KMS-11 (cell line): ENCODE data around the gene ADGRF1.
"Not testable (repeated sequence)": the region's sequence is repeated elsewhere in the genome, so short reads cannot be mapped to it uniquely, and the experiment has no call there.

Experiments
- H2AFZ ChIP-seq: fragments of 200-600 bp; sonication (generic); 2 replicates; pipeline ENCODE4 v1.6.1; 2016; ENCODE audit warnings: antibody characterized with exemption, mixed run types, low read depth
- H3K27ac ChIP-seq: fragments of 200-600 bp; sonication (generic); 2 replicates; pipeline ENCODE4 v1.6.1; 2016; ENCODE audit warnings: mild to moderate bottlenecking, mixed run types
- H3K27me3 ChIP-seq: fragments of 200-600 bp; sonication (generic); 2 replicates; pipeline ENCODE4 v1.6.1; 2017; ENCODE audit warnings: mild to moderate bottlenecking, low read depth, mixed run types, moderate library complexity; ENCODE audit not compliant: insufficient read depth
- H3K36me3 ChIP-seq: fragments of 200-600 bp; sonication (generic); 2 replicates; pipeline ENCODE4 v1.6.1; 2017; ENCODE audit warnings: mild to moderate bottlenecking, mixed run types; ENCODE audit not compliant: insufficient read depth
- H3K4me1 ChIP-seq: fragments of 200-600 bp; sonication (generic); 2 replicates; pipeline ENCODE4 v1.6.1; 2016; ENCODE audit warnings: mild to moderate bottlenecking, low read depth, mixed run types; ENCODE audit not compliant: poor library complexity, severe bottlenecking
- H3K4me2 ChIP-seq: fragments of 200-600 bp; sonication (generic); 2 replicates; pipeline ENCODE4 v1.7.0; 2016; ENCODE audit warnings: mild to moderate bottlenecking, mixed run types
- H3K4me3 ChIP-seq: fragments of 200-600 bp; sonication (generic); IDR thresholded peaks from 2 replicates; pipeline ENCODE4 v1.6.1; 2017; ENCODE audit warnings: low read depth, low read length, mixed read lengths; ENCODE audit not compliant: insufficient read depth
- H3K79me2 ChIP-seq: fragments of 200-600 bp; sonication (generic); 2 replicates; pipeline ENCODE4 v1.6.1; 2016; ENCODE audit warnings: low read depth, mixed run types; ENCODE audit not compliant: insufficient read depth
- H3K9ac ChIP-seq: fragments of 200-600 bp; sonication (generic); 2 replicates; pipeline ENCODE4 v1.6.1; 2016; ENCODE audit warnings: mild to moderate bottlenecking, mixed run types
- H4K20me1 ChIP-seq: fragments of 200-600 bp; sonication (generic); 2 replicates; pipeline ENCODE4 v1.6.1; 2016; ENCODE audit warnings: mild to moderate bottlenecking, mixed run types; ENCODE audit not compliant: insufficient read depth
- CTCF ChIP-seq: fragments of 200-600 bp; sonication (generic); conservative IDR thresholded peaks from 2 replicates; pipeline ENCODE4 v1.6.1; 2017; ENCODE audit warnings: low read depth, mild to moderate bottlenecking, antibody characterized with exemption, low read length, moderate library complexity, mixed read lengths

The ADGRF1 gene

GRCh38 chr6:47059216-47059885 lies 17.2 kb upstream of the ADGRF1 start:
- Histone ChIP-seq H3K36me3 (no peaks in the 10 kb centered on the region), H3K4me2 (no peak overlapping the region)

GRCh38 chr6:47057830-47058540 lies 15.9 kb upstream of the ADGRF1 start:
- Histone ChIP-seq H3K27me3 (no peaks in the 10 kb centered on the region), H3K27ac (no peak overlapping the region), H3K4me1 (no peaks in the 10 kb centered on the region), H3K4me3 (no peak overlapping the region), H3K79me2 (no peaks in the 10 kb centered on the region), H3K4me2 (no peak overlapping the region), H4K20me1 (no peaks in the 10 kb centered on the region), H2AFZ (no peak overlapping the region), H3K36me3 (no peaks in the 10 kb centered on the region), H3K9ac (no peak overlapping the region)
- TF ChIP-seq CTCF = no peak

More at GRCh38 chr6:47059216-47059885, 17.2 kb upstream of the ADGRF1 start:
- Histone ChIP-seq H3K9ac (no peak overlapping the region), H3K27me3 (no peaks in the 10 kb centered on the region), H3K4me3 (no peak overlapping the region), H2AFZ (no peak overlapping the region), H4K20me1 (no peaks in the 10 kb centered on the region), H3K27ac (no peak overlapping the region), H3K79me2 (no peaks in the 10 kb centered on the region), H3K4me1 (no peaks in the 10 kb centered on the region)
- no peak for TF ChIP-seq CTCF

GRCh38 chr6:47056832-47057231 lies 14.7 kb upstream of the ADGRF1 start:
- Histone ChIP-seq H3K36me3 (no peaks in the 10 kb centered on the region), H4K20me1 (no peaks in the 10 kb centered on the region), H2AFZ (no peak overlapping the region), H3K4me1 (no peaks in the 10 kb centered on the region), H3K4me3 (no peak overlapping the region), H3K27me3 (no peaks in the 10 kb centered on the region), H3K79me2 (no peaks in the 10 kb centered on the region), H3K4me2 (no peak overlapping the region), H3K9ac (no peak overlapping the region), H3K27ac (no peak overlapping the region)
- no peak for TF ChIP-seq CTCF

GRCh38 chr6:47054302-47054701 lies 12.2 kb upstream of the ADGRF1 start:
- not testable (repeated sequence) for H4K20me1 ChIP-seq, H3K36me3 ChIP-seq, H3K9ac ChIP-seq, H2AFZ ChIP-seq, H3K79me2 ChIP-seq, H3K4me2 ChIP-seq, H3K4me1 ChIP-seq, H3K27ac ChIP-seq, H3K27me3 ChIP-seq, H3K4me3 ChIP-seq

GRCh38 chr6:47048638-47049037 lies 6.5 kb upstream of the ADGRF1 start:
- Histone ChIP-seq H3K36me3 (no peaks in the 10 kb centered on the region), H3K4me2 (no peak overlapping the region), H3K27ac (no peak overlapping the region), H3K4me1 (peaks cover 12% of the 10 kb centered on the region), H4K20me1 (no peaks in the 10 kb centered on the region), H2AFZ (no peak overlapping the region), H3K27me3 (no peaks in the 10 kb centered on the region), H3K79me2 (no peaks in the 10 kb centered on the region), H3K4me3 (no peak overlapping the region), H3K9ac (no peak overlapping the region)
- TF ChIP-seq CTCF = no peak
